LoVo (cell line): ENCODE results near the gene MPC1L.

Experiments
- DNase-seq: peaks from one replicate; pipeline ENCODE4 v3.0.0-alpha.2; 2016; ENCODE audit warnings: low spot score

The MPC1L gene

GRCh38 chrX:40628506-40628905, 5.3 kb downstream of the MPC1L start:
- DNase-seq = no peak

GRCh38 chrX:40632199-40632598, 9.0 kb downstream of the MPC1L start:
- DNase-seq = no peak

DNA sequence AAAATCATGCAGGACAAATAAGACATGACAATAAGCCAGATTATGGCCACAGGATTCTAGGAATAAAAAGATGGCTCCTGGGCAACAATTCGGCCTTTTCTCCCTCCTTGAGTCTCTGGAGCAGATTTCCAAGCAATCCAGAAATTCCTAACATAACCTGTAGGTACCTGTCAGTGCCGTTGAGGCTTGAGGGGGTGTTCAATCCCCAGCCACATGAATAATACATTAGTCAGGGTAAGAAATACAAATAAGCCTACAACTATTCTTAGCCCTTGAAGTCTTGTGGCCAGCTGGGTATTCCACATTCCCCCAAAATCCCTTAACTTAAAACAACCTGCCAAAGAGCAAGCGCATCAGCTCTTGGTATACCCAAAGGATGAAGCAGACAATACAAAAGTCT, 14.5 kb downstream of the MPC1L start:
- DNase-seq = no peak

- DNase-seq = no peak
These were observed 20.9 kb downstream of the MPC1L start for GRCh38 chrX:40644176-40644575.

DNA sequence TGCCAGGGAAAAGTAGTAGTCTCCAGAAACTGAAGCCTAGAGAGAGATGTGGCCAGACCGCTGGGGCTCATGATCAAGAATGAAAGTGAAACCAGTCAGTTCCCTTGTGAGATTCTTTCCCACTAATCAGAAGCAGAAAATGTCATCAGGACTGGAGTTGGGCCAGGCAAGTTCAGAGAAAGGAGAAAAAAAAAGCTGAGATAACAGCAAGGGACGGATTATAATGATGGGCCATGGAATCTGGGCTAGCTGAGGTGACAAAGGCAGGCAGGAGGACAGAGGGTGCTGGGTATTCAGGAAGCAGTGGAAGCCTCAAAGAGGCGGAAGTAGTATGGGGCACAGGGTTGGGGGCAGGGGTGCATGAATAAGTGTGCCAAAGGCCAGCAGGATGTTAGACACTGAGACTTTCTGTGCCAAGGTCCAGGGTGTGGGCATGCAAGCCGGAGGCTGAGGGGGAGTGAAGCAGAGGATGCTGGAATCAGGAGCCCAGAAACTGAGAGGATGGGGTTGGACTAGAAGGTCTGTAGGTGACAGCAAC, 21.7 kb downstream of the MPC1L start:
- DNase-seq = peak; percentile 57

DNA sequence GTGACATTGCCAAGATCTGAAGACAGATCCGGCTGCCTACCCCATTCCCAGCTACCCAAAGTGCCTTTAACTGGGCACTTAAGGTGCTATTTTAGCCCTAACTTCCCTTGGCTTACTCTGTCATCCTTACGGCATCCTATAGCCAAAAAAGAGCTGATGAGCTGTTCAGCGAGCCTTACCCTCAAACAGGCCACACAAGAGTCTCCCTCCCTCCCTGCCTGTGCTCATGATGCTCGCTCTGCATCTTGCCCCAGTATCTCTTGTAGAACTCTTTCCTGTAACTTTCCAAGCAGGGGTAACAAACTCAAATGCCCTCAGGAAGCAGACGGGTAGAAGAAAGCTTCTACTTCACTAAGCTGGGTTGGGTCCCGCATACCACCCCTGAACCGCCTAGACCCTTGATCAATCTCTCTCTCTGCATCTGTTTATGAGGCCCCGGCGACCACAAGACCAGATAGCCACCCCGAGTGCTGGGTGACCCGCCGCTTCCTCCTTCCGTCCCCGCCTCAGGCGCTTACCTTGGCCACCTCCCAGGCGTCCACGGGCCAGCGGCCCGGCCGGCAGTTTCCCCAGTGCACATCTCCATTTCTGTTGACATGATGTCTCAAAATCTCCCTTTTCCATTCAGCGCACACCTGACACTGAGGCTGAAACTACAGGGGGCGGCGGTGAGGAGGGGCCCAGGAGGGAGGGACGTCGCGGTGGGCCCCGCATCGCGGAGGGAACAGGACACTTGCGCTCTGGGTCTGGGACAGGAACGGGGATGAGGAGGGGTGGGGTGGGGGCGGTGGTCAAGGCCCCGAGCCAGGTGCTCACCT, 23.5 kb downstream of the MPC1L start:
- peak; percentile 24 for DNase-seq

- DNase-seq = peak; percentile 86
These were observed 24.3 kb downstream of the MPC1L start, which contains the start of gene CXorf38 for GRCh38 chrX:40647307-40648197. TSS of gene CXorf38 (minus strand) at chrX:40647561. CDS start at chrX:40647520, 41 bp downstream.

DNA sequence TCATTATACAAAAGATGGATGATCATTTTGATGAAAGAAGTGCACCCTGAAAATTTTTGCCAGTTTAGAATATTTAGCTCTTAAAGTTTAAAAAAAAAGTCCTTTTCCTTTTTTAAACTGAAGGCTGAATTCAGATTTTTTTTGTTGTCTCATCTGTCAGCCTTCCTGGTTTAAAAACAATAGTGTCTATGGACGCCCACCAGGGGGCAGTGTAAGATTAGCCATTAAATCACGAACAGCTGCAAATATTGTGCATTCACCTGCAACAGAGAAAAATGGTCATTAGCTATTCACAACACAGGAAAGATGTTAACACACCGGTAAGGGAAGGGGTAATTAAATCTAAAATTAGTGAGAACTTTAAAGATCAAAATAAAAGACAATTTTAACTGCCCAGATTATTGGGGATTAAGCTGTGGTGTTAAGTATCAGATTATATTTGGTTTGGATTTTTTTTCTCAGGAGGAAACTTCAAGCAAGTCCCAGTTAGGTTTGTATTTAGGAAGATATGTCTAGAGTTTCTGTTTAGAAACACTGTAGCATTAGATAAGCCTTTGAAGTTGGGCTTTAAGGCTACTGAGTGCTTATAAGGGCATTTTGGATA, 28.5 kb downstream of the MPC1L start:
- DNase-seq = peak; percentile 53

GRCh38 chrX:40652664-40653063, 29.4 kb downstream of the MPC1L start:
- no peak for DNase-seq

- DNase-seq = no peak
These were observed 30.3 kb downstream of the MPC1L start for GRCh38 chrX:40653535-40653934.

- no peak for DNase-seq
These were observed 37.2 kb downstream of the MPC1L start for GRCh38 chrX:40660381-40660780.

DNA sequence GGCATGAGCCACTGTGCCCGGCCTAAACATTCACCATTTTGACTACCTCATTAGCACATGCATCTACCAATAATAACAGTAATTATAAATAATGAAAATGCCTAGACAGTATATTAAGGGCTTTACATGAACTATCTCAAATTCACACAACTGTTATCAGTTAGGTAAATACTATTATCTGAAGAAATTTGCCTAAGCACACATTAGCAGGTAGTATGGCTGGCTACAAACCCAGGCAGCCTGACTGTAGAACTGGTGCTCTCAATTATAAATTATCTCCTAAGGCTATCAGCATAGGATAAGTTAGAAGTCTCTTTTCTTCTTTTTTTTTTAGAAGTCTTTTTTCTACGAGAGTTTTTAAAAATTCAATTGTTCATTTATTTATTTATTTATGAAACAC, 38.3 kb downstream of the MPC1L start:
- DNase-seq = no peak

DNA sequence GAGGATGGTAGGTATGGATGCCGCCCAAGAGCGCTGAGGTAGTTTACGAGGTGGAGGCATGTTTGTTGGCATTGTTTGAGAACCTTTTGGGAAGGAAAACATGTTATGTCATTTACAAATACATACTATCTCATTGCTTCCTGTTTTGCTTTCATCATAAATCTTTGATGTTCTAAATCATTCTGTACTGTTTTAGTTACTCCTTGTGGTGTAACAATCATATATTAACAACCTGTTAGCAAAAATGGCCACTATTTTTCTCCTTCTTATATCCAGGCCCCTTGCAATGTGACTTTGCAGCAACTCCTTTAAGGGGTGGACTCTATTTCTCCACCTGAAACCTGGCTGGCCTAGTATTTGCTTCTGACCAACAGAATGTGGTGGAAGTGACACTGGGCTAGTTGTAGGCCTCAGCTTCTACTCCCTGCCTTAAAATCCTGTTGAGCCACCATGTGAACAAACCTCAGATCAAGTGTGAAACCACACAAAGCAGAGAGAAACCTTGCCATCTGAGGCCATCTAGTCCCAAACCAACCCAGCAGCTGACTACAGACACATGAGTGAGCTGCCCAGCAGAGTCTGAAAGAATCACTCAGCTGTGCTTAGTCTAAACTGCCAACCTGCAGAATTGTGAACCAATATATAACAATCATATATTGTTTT, 40.0 kb downstream of the MPC1L start:
- no peak for DNase-seq

DNA sequence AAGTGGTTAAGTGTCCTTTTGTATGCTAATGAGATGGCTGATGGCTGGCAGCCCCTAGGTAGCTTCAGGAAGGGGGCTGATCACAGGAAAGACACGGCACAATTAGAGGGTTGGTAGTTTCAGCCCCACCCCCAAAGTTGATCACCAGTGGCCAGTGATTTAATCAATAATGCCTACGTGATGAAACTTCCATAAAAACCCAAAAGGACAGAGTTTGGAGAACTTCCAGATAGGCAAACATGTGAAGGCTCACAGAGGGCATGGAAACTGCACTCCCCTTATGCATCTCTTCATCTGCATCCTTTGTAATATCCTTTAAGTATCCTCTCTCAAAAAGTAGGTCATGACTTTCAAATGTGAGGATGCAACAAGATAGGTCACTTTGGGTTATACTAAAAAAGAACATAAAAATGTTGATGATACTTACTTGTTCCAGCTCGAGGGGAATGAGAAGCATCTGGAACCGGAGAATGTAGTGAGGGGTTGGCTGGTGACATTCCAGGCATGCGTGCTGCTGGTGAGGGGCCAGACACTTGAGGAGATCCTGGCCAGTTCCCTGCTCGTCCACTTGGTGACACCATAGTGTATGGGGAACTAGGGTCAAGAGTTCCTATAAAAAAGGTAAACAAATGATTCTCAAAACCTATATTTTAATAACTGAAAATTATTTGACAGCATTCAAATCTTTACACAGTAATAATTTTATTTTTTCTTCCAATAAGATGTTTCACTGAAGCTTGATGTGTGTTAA, 40.8 kb downstream of the MPC1L start:
- DNase-seq = no peak

DNA sequence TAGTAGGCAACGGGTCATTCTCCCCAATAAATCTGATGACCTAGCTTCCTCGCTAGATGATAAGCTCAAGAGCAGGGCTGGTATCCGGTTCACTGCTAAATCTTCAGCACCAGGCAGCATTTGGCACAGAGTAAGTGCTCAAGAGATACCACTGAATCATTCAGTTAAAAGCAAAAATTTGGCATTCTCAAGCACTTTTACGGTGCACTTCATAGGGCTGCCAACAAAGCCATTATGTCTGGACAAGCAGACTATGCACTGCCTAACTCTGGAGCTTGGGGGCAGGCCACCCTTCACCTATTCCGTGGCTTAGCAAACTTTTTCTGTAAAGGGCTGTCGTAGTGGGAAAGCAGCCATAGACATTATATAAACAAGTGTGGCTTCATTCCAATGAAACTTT, 47.9 kb downstream of the MPC1L start:
- DNase-seq = no peak
